HG03135 (cell line): ENCODE measurements around the gene ZSWIM2.
"Not testable (repeated sequence)": the region's sequence is repeated elsewhere in the genome, so short reads cannot be mapped to it uniquely, and the experiment has no call there.

Experiments
- ATAC-seq: cut with Tn5 transposase; IDR thresholded peaks from one replicate; pipeline ENCODE4 v1.9.1; 2021; ENCODE audit warnings: mild to moderate bottlenecking, moderate library complexity; ENCODE audit not compliant: unreplicated experiment

The ZSWIM2 gene

DNA sequence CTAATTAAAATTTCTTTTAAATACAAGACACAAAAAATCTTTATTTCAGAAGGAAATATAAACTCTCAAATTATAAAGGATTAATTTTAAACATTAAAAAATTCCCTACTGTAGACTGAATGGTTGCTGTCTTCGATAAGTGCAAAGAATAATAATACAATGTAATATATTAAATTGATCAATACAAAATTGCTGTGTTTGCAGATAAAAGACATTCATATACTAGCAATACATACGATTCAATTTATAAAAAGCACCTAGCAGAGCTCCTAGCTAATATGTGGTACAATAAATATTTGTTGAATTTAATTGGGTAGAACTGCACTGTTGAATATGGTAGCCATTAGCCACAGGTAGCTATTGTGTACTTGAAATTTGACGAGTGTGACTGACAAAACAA, 6.6 kb downstream of the ZSWIM2 start:
- no peak for ATAC-seq

DNA sequence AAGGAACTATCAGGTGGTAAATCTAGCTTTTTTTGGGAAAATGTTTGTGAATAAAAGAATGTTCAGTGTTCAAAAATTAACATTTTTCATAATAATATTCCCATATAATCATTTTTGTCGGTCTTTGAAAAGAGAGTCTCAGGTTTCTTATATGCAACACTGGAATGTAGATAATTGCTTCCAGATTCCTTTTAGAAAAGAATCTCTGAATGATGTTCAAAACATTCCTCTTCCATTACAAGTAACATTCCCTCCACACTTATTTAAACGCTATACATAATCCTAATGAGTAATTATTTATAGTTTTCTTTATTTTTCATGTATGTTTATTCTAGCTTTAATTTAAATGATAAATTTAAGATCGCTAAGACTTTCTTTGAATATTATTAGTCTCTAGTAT, 7.0 kb downstream of the ZSWIM2 start:
- ATAC-seq = no peak

DNA sequence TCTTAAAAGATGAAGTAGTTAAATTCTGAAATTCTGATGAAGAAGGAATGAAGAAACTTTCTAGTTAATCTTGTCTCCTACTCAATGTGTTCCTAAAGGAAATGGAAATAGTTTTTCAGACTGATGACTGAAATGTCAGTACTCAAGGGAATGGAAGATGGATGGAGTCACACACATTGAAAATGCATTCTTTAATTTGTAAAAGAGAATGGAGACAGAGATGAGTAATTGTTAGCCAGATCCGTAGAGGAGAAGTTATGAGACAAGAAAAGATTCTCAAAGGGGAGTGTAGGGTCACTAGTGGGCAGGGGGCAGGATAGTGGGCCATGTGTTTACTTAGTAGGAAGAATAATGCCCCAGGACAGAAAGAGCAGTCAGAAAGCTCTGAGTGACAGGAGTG, 13.3 kb downstream of the ZSWIM2 start:
- no peak for ATAC-seq

DNA sequence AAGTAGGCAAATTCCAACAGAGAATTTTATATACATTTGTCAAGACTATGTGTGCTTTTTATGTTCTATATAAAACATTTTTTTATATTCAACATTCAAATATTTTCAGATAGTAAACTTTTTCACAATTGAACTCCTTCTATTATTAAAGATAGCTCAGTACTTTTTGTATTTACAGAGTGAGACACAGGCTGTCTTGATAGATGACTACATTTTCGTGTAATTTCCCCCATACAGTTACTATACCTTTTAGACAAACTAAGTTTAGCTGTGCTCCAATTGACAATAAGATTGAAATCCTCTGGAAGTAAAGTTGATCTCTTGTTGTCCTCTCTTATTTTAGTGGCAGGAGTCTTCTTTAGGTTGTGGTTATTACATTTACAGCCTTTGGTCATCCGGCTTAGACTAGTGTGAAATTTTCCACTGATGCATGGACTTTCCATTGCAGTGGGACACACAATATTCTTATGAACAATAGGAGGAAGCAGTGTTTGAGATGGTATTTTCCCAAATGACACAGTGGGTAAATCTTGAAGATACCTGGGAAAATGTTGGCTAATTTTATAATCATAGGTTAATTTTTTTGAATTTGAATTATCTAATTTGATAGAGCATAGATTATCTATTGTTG, 21.0 kb downstream of the ZSWIM2 start:
- no peak for ATAC-seq

DNA sequence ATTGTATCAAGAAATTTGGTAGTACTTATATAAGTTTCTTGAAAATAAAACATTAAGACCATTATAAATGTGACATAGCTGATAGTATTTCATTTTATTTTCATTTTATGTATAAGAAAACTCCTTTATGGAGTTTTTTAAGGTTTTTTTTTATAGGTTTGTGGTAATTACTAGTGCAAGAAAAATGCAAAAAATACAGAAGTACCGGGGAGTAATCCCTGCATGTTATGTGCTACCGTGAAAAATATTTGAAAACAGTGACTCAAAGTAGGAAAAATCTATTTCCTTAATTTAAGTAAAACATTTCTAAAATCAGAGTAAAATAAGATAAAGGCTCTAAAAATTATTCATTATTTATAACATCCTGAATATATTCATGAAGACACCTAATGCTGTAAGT, 21.6 kb downstream of the ZSWIM2 start:
- no peak for ATAC-seq

DNA sequence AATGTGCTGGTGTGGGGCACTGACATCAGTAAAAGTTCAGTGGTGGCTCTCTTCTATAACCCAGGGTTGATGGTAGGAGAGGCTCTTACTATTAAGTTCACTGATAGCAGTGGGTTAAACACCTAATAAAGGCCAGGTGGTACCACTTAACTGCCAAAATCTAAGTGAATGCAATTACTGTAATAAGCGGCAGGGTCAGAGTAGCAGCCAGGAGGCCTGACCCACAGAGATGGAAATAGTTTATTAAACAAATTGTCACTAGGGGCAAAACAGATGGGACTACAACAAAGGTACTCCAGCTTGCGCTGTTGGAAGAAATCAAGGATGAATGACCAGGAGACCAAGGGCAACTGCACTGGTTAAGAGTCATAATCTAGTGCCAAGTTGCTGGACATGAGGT, 26.6 kb downstream of the ZSWIM2 start:
- no peak for ATAC-seq

DNA sequence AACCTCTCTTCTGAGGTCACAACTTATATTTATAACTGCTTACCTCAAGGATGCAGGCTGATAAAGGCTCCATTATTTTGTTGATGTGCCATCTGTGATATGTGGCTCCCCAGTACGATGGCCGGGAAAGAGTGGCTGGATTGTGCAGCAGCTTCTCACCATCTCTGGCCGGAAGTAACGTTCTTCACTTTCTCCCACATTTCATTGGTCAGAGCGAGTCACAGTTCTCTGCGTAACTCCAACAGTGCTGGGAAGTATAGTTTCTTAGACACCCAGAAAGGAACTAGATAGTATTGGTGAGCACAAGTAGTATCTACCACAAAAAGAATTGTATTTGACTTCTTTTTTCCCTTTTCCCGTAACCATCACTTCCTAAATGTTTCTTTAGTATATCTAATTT, 28.7 kb downstream of the ZSWIM2 start:
- no peak for ATAC-seq

DNA sequence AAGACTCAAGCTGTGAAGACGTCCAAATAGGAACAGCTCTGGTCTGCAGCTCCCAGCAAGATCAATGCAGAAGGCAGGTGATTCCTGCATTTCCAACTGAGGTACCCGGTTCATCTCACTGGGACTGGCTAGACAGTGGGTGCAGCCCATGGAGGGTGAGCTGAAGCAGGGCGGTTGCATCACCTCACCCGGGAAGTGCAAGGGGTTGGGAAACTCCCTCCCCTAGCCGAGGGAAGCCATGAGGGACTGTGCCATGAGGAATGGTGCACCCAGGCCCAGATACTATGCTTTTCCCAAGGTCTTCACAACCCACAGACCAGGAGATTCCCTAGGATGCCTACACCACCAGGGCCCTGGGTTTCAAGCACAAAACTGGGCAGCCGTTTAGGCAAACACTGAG, 37.2 kb downstream of the ZSWIM2 start:
- not testable (repeated sequence) for ATAC-seq

DNA sequence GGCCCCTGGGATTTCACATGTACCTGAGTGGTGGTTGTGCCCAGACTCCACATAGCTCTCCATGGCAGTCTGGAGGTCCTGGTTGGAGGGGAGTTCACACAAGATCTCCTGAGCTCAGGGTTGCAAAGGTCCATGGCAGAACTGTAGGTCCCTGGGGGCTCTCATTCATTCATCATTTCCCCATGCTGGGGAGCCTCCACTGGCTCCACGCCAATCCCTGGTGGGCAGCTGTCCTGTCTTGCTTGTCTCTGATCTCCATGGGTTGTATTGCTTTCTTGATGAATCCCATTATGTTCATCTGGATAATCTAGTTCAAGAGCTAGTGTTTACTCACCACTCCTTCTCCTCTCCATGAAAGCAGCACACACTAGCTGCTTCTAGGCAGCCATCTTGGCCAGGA, 42.4 kb downstream of the ZSWIM2 start:
- no peak for ATAC-seq

DNA sequence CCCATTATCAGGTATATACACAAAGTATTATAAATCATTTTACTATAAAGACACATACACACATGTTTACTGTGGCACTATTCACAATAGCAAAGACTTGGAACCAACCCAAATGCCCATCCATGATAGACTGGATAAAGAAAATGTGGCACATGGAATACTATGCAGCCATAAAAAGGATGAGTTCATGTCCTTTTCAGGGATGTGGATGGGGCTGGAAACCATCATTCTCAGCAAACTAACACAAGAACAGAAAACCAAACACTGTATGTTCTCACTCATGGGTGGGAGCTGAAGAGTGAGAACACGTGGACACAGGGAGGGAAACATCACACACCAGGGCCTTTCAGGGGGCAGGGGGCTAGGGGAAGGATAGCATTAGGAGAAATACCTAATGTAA, 50.4 kb downstream of the ZSWIM2 start:
- ATAC-seq = not testable (repeated sequence)

DNA sequence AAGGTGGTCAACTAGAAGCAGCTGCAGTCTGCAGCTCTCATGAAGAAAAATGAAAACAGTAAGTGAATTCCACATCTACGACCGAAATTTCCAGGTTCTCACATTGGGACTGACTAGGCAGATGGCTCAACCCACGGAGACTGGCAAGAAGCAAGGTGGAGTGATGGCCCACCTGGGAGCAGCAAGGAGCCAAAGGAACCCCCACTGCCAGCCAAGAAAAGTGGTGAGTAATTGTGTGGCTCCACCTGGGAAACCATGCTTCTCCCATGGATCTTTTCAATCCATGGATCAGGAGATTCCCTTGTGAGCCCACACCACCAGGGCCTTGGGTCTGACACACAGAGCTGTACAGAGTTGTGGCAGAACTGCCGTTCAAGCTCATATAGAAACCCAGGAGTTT, 64.0 kb downstream of the ZSWIM2 start:
- no peak for ATAC-seq

DNA sequence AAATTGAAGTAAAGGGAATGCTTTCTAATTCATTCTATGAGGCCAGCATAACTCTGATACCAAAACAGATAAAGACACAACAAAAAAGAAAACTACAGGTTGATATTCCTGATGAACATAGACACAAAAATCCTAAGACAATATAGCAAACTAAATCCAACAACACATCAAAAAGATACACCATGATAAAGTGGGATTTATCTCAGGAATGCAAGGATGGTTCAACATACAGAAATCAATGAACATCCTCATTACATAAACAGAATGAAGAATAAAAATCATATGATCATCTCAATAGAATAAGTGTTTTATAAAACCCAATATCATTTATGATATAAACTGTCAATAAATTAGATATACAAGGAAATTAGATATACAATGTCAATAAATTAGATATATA, 65.7 kb downstream of the ZSWIM2 start:
- ATAC-seq = no peak

DNA sequence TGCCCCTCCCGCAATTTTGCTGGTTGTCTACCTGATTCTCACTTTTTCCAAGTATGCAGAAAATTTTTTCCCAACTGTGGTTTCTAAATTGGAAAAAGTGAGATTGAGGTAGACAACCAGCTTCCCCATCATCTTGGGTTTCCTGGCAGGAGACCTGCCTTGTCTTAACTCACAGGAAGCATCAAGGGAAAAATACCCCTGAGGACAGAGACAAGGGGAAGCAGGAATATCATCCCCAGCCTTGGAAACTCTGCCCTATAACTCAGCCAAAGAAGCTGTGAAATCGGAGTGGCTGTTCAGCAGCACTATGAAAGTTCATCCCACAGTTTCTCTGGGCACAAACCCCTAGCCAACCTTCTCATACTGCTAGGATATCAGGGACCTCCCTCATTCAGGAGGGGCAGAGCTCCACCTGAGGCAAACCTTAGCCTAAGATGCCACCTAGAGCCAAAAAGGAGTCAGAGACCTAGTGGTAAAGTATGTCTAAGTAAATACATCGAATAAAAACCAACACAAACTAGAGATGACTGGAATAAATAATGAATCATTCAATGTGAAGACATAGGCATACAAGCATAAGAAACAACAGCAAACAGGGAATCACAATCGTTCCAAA, 68.2 kb downstream of the ZSWIM2 start:
- no peak for ATAC-seq
